Neutrophil (primary cell): ENCODE results near the gene HPS4.

Experiments
- H3K27ac ChIP-seq: fragments of 200-600 bp; sonication (generic); 2 replicates; pipeline ENCODE4 v1.5.1; 2016; ENCODE audit warnings: mild to moderate bottlenecking, moderate library complexity
- H3K27me3 ChIP-seq: fragments of 200-600 bp; sonication (generic); 2 replicates; pipeline ENCODE4 v1.6.0; 2016; ENCODE audit warnings: mild to moderate bottlenecking
- H3K36me3 ChIP-seq: fragments of 200-600 bp; sonication (generic); 2 replicates; pipeline ENCODE4 v1.5.1; 2017
- H3K4me1 ChIP-seq, 2 experiments: fragments of 200-600 bp in 1 of 2; sonication (generic) in 1 of 2; 1 replicate in 1 of 2; 2 replicates in 1 of 2; pipeline versions ENCODE4 v1.5.1 to v1.6.1; 2013 to 2016; ENCODE audit warnings: low read depth in 1 of 2, low read length in 1 of 2, mild to moderate bottlenecking in 1 of 2, moderate library complexity in 1 of 2; ENCODE audit not compliant: control insufficient read depth in 1 of 2, insufficient read depth in 1 of 2
- H3K4me3 ChIP-seq, 2 experiments: fragments of 200-600 bp in 1 of 2; sonication (generic) in 1 of 2; 1 replicate in 1 of 2; 2 replicates in 1 of 2; pipeline ENCODE4 v1.5.1; 2013 to 2016; ENCODE audit warnings: low read depth in 1 of 2, low read length in 1 of 2, mild to moderate bottlenecking in 1 of 2, moderate library complexity in 1 of 2
- H3K9me3 ChIP-seq: fragments of 200-600 bp; sonication (generic); 2 replicates; pipeline ENCODE4 v1.5.1; 2016
- CTCF ChIP-seq: fragments of 200-600 bp; sonication (generic); IDR thresholded peaks from 2 replicates; pipeline ENCODE4 v1.5.1; 2016; ENCODE audit warnings: antibody characterized with exemption

The HPS4 gene

DNA sequence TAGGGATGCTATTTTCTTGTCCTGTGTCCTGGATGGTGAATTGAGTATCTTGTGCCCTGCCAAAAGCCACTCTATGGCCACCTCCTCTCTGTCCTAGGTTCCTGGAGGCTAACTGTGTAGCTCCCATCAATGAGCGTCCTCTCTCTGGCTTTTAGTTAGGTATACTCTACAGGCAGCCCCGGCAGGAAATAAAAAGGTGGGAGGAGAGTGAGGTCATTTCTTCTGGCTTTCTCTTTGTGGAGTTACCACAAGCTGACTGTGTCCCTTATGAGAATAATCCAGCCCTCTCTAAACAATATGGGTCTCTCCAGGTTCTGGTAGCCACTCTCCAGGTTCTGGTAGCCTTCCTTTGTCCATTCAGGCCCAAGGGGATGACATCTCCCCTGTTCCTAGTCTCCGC lies 66.2 kb downstream of the HPS4 start:
- Histone ChIP-seq H3K4me3 (no peak overlapping the region), H3K27ac (no peak overlapping the region), H3K36me3 (no peaks in the 10 kb centered on the region), H3K27me3 (peaks cover 50% of the 10 kb centered on the region), H3K4me1 (no peaks in the 10 kb centered on the region), H3K9me3 (no peaks in the 10 kb centered on the region)
- no peak for TF ChIP-seq CTCF

DNA sequence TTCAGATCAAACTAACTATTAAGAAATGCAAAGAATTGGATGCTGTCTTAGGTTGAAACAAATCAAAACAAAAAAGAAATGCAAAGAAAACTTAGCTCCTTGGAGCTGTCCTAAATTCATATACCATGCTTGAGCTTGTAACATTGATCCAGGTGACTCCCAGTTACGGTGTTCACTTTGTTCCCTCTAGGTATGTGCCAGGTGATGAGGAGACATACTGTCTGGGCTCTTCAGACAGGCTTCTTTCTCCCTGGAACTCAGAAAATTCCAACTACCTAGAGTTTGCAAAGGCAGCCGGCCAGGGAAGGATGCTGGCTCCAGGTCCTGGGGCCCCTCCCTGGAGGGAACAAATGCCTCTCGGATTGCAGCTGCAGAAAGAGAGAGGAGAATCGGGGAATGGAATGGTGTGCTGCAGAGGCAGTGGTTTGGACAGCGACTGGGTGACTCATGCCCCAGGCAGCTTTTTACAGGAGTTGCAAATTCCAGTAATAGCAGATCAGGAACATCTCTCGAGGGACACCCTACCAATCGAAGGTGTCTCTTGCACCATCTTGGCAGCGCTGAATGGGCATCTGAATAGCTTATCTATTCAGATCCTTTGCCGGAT lies 66.8 kb downstream of the HPS4 start:
- Histone ChIP-seq H3K4me3 (no peak overlapping the region), H3K27ac (no peak overlapping the region), H3K9me3 (no peaks in the 10 kb centered on the region), H3K27me3 (peaks cover 51% of the 10 kb centered on the region), H3K36me3 (no peaks in the 10 kb centered on the region), H3K4me1 (no peaks in the 10 kb centered on the region)
- TF ChIP-seq CTCF: no peak

GRCh38 chr22:26416256-26416655 lies 67.3 kb downstream of the HPS4 start:
- Histone ChIP-seq H3K27ac (no peak overlapping the region), H3K9me3 (no peaks in the 10 kb centered on the region), H3K4me3 (no peak overlapping the region), H3K36me3 (no peaks in the 10 kb centered on the region), H3K4me1 (no peaks in the 10 kb centered on the region), H3K27me3 (peaks cover 55% of the 10 kb centered on the region)
- no peak for TF ChIP-seq CTCF

DNA sequence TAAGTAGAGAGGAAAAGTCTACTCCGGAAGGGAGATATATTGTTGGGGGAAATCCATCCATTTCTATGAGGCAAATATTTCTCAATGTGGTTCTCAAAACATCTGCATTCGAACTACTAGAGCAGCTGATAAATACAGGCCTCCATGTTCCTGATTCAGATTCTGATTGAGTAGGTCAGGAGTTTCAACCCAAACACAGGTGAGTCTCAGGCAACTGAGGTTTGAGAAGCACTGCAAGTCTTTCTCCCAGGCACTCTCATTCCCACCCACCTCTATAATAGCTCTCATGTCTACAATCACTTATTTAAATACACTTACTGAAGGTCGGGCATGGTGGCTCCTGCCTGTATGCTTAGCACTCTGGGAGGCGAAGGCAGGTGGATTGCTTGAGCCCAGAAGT lies 69.2 kb downstream of the HPS4 start:
- no peaks in the 10 kb centered on the region for H3K36me3 ChIP-seq
- no peak overlapping the region for H3K27ac ChIP-seq
- H3K9me3 ChIP-seq: no peaks in the 10 kb centered on the region
- peaks cover 63% of the 10 kb centered on the region for H3K27me3 ChIP-seq
- no peaks in the 10 kb centered on the region for H3K4me1 ChIP-seq
- TF ChIP-seq CTCF: no peak
- H3K4me3 ChIP-seq: no peak overlapping the region

DNA sequence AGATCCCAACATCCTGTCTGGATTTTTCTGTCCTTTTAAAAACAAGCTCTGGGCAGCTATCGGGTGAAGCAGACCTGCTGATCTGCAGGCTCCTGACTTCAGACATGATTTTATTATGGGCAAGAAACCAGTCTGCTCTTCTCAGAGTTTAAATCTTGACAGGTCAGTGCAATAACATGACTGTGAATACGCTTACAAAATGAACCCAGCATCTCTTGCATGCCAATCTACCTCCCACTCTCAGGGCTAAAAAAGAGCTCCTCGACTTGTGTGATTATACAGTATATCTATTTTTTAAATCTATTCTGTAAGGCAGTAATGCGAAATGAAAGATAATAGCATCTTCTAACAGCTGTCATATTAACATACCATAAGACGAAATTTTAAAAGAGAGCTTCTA lies 73.2 kb downstream of the HPS4 start:
- no peak overlapping the region for H3K4me3 ChIP-seq
- H3K27me3 ChIP-seq: peaks cover 54% of the 10 kb centered on the region
- H3K4me1 ChIP-seq: peaks cover 0 to under 1% of the 10 kb centered on the region in 2 experiments
- H3K9me3 ChIP-seq: no peaks in the 10 kb centered on the region
- no peak for TF ChIP-seq CTCF
- no peaks in the 10 kb centered on the region for H3K36me3 ChIP-seq
- H3K27ac ChIP-seq: no peak overlapping the region
